Pancreas (tissue), 10 donors: ENCODE measurements around the gene GABBR2. TPM values are rescaled to one million over a fixed set of nuclear protein-coding genes. Genes with fewer than 3 reads are reported as not detected.

Source experiments
- ATAC-seq, 4 donors: fragments of 200-7000 bp; cut with Tn5 transposase; one replicate each; pipeline versions ENCODE4 v1.8.0 to v1.9.1; 2020; ENCODE audit warnings: mild to moderate bottlenecking in 4 of 4, moderate library complexity in 4 of 4
- DNase-seq, 6 donors: peaks; one replicate each; pipeline ENCODE4 v3.0.0-alpha.2; 2020
- FAIRE-seq: peaks from 2 replicates; lab custom pipeline; 2012; peaks lifted over from hg19 to GRCh38; lab: Jason Lieb, UNC
- H3K27ac ChIP-seq, 4 donors: fragments of 200-600 bp; sonication (generic); 1 replicate in 3 of 4; 2 replicates in 1 of 4; pipeline versions ENCODE4 v1.5.0 to v1.8.0; 2020
- H3K27me3 ChIP-seq, 4 donors: fragments of 200-600 bp; one replicate each; pipeline ENCODE4 v1.8.0; 2021
- H3K36me3 ChIP-seq, 3 donors: fragments of 200-600 bp; sonication (generic) in 1 of 3; one replicate each; pipeline versions ENCODE4 v1.5.0 to v1.8.0; 2020 to 2021
- H3K4me1 ChIP-seq, 3 donors: fragments of 200-600 bp; one replicate each; pipeline ENCODE4 v1.8.0; 2021
- H3K4me3 ChIP-seq, 4 donors: fragments of 200-600 bp; sonication (generic) in 2 of 4; one replicate each; pipeline versions ENCODE4 v1.5.0 to v1.8.0; 2020 to 2021
- H3K9me3 ChIP-seq, 4 donors: fragments of 200-600 bp; one replicate each; pipeline ENCODE4 v1.8.0; 2021
- CTCF ChIP-seq, 4 donors: fragments of 200-600 bp; sonication (generic) in 3 of 4; IDR thresholded peaks; one replicate each; pipeline versions ENCODE4 v1.5.0 to v1.8.0; 2021; ENCODE audit warnings: antibody characterized with exemption in 4 of 4
- WGBS, 2 donors: extraction: QIAGEN DNeasy Blood & Tissue Kit; methylation state at CpG; one replicate each; pipeline ENCODE4 v1.1.7; 2013; 5-methylcytosine and 5-hydroxymethylcytosine counted together
- intact Hi-C, 3 donors: fragments of 100-400 bp; cut with DNase I; formaldehyde crosslinking; loops; one replicate each; pipeline versions ENCODE4 v1.11.1 to v1.14.2; 2022
- polyA plus RNA-seq, 2 donors: library from polyadenylated mRNA; stranded (reverse); fragments of 200-250 nt; gene quantifications; one replicate each; pipeline ENCODE4 v1.2.3, GENCODE V29; 2013
- total RNA-seq, 6 donors: library from RNA; stranded (reverse); fragmentation: NEBNext Ultra II Directional in 4 of 6; extraction: Animal tissue kit (Norgen Biotek cat#: 25700) in 4 of 6; gene quantifications; one replicate each; pipeline versions ENCODE4 v1.2.1 to v1.2.4, GENCODE V29; 2021 to 2023
- donor health status: healthy with polysubstance abuse.
- donor health status: DM: no; HTN: no; CAD: no; lungs with moderate emphysema.
- donor health status: DM: no; HTN: no; CAD: no.
- donor health status: control.
- donor health status: control.
- donor health status: Bipolar disorder and iron deficiency.
- donor health status: DM: yes; HTN: yes; CAD: no.
- donor health status: DM: no; HTN: no; CAD: no.
- donor health status: DM: no; HTN: no; CAD: no.
- donor health status: DM: yes; HTN: yes; CAD: no.

Gene GABBR2
- total and polyA plus RNA-seq, 8 donors, result 0.04 to 0.14 (median 0.07) TPM; not detected in 4

GRCh38 chr9:98701576-98701975 lies 7.2 kb downstream of the GABBR2 start:
- no peak for DNase-seq
- intact Hi-C loops, result no loop called here
- H3K36me3 ChIP-seq, result no peaks in the 10 kb centered on the region
- H3K27ac ChIP-seq, result no peak overlapping the region
- H3K4me1 ChIP-seq, result no peaks in the 10 kb centered on the region
- no peak for FAIRE-seq
- no peak for TF ChIP-seq CTCF (IDR thresholded peaks at IDR 0.05)
- H3K9me3 ChIP-seq, result no peaks in the 10 kb centered on the region
- no peak for ATAC-seq
- 83 to 85% methylated on average over 7 of the region's 7 CpGs for whole genome bisulfite sequencing, 2 donors
- no peaks in the 10 kb centered on the region for H3K27me3 ChIP-seq
- H3K4me3 ChIP-seq, result no peak overlapping the region

DNA sequence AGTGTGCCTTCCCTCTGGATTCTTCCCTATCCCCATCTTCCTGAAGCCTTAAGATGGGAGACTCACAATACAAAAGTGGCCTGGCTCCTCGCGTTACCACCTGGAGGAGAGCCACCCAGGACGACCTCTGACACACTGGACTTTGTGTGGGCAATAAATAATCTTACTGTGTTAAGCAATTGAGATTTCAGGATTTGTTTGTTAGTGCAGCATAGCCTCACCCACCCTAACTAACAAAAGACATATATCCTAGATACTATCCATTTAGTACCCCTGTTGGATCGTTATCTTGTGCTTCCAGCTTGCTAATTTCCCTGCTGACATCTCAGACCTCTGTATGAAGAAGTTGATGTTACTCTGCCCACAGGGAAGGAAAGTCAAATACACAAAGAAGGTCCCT lies 7.9 kb downstream of the GABBR2 start:
- Histone ChIP-seq H3K27me3 (no peaks in the 10 kb centered on the region), H3K27ac (no peak overlapping the region), H3K36me3 (no peaks in the 10 kb centered on the region), H3K9me3 (no peaks in the 10 kb centered on the region), H3K4me3 (no peak overlapping the region), H3K4me1 (no peaks in the 10 kb centered on the region)
- DNase-seq (no peak), ATAC-seq (no peak), FAIRE-seq (no peak)
- 54 to 56% methylated on average over 4 of the region's 4 CpGs for WGBS, 2 donors
- no peak for TF ChIP-seq CTCF (IDR thresholded peaks at IDR 0.05)
- intact Hi-C loops, result no loop called here

DNA sequence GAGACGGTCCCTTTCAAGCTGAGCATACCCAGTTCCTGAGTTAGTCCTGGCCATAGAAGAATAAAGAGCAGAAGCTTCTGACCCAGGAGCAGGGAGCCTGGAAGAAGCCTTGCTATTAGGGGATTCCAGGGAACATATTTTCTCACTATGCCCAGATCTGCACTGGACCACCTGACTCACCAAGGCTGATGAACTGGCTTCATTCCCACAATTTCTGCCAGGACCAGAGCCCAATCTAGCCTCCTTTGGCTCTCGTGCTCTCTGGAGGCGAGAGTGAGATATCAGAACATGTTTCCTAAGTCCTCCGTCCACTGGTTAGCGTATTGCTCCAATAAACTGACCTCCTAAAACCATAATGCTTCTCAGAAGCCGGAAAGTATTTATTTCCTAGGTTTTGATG lies 9.9 kb downstream of the GABBR2 start:
- no peaks in the 10 kb centered on the region for H3K27me3 ChIP-seq
- no peaks in the 10 kb centered on the region for H3K4me1 ChIP-seq
- H3K9me3 ChIP-seq, result no peaks in the 10 kb centered on the region
- DNase-seq, result no peak
- H3K4me3 ChIP-seq, result no peak overlapping the region
- no peak overlapping the region for H3K27ac ChIP-seq
- no peak for TF ChIP-seq CTCF (IDR thresholded peaks at IDR 0.05)
- no peak for FAIRE-seq
- WGBS, 2 donors, result 67 to 74% methylated on average over 6 of the region's 6 CpGs
- intact Hi-C loops, result no loop called here
- no peaks in the 10 kb centered on the region for H3K36me3 ChIP-seq
- no peak for ATAC-seq

DNA sequence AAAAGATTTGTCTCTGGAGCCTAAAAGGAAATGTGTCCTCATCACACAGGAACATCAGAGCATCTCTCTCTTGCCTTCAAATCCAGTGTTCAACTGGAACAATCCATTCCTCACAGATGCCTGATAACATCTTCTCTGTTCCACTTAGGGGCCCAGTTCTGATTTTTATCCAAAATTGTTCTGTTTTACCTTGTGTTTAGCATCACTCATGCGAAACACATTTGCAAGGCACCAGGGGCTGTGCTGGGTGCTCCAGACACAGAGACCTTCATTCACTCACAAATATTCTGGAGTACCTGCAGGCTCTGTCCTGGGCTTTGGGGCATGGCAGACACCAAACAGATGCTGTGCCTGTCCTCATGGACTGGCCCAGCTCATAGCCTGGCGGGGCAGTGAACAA lies 13.8 kb downstream of the GABBR2 start:
- no peak for ATAC-seq
- intact Hi-C loops, result no loop called here
- Histone ChIP-seq H3K4me1 (no peaks in the 10 kb centered on the region), H3K27me3 (no peaks in the 10 kb centered on the region), H3K36me3 (no peaks in the 10 kb centered on the region), H3K4me3 (no peak overlapping the region), H3K9me3 (no peaks in the 10 kb centered on the region), H3K27ac (no peak overlapping the region)
- DNase-seq, result no peak
- no peak for TF ChIP-seq CTCF (IDR thresholded peaks at IDR 0.05)
- no peak for FAIRE-seq
- WGBS, 2 donors, result 73 to 93% methylated on average over 2 of the region's 2 CpGs

- intact Hi-C loops, result no loop called here
- ATAC-seq (no peak), DNase-seq (no peak), FAIRE-seq (no peak)
- Histone ChIP-seq H3K36me3 (no peaks in the 10 kb centered on the region), H3K27ac (no peak overlapping the region), H3K4me3 (no peak overlapping the region), H3K4me1 (no peaks in the 10 kb centered on the region), H3K27me3 (no peaks in the 10 kb centered on the region), H3K9me3 (no peaks in the 10 kb centered on the region)
- 86 to 92% methylated on average over 7 of the region's 7 CpGs for WGBS, 2 donors
- no peak for TF ChIP-seq CTCF (IDR thresholded peaks at IDR 0.05)
Observed at GRCh38 chr9:98692392-98692791, 16.3 kb downstream of the GABBR2 start.
